ENCODE results near the gene SH3BP5. TPM values are rescaled to one million over a fixed set of nuclear protein-coding genes. Genes with fewer than 3 reads are reported as not detected.

SH3BP5 gene
- total RNA-seq, 1 donor from 2014 or later: 9.3 TPM

- DNase-seq (ENCODE audit: low read depth): no peak
- H3K36me3 ChIP-seq (ENCODE audit: control insufficient read depth, insufficient read depth, low read length): no peaks in the 10 kb centered on the region
- H3K4me3 ChIP-seq (ENCODE audit: low read depth, low read length): no peak overlapping the region
- no peaks in the 10 kb centered on the region for H3K27me3 ChIP-seq (ENCODE audit: control insufficient read depth, insufficient read depth, low read length)
- no peak for TF ChIP-seq CTCF (IDR thresholded peaks at IDR 0.05; ENCODE audit: insufficient read depth, low read length, poor library complexity, severe bottlenecking)
Measured at GRCh38 chr3:15303728-15304127, 28.7 kb downstream of the SH3BP5 start.

- TF ChIP-seq CTCF (IDR thresholded peaks at IDR 0.05; ENCODE audit: insufficient read depth, low read length, poor library complexity, severe bottlenecking): no peak
- no peaks in the 10 kb centered on the region for H3K36me3 ChIP-seq (ENCODE audit: control insufficient read depth, insufficient read depth, low read length)
Measured at GRCh38 chr3:15303216-15303615, 29.2 kb downstream of the SH3BP5 start.

GRCh38 chr3:15301761-15302160 lies 30.6 kb downstream of the SH3BP5 start:
- H3K36me3 ChIP-seq (ENCODE audit: control insufficient read depth, insufficient read depth, low read length): no peaks in the 10 kb centered on the region
- no peak overlapping the region for H3K4me3 ChIP-seq (ENCODE audit: low read depth, low read length)
- TF ChIP-seq CTCF (IDR thresholded peaks at IDR 0.05; ENCODE audit: insufficient read depth, low read length, poor library complexity, severe bottlenecking): no peak
- no peak for DNase-seq (ENCODE audit: low read depth)
- H3K27me3 ChIP-seq (ENCODE audit: control insufficient read depth, insufficient read depth, low read length): no peaks in the 10 kb centered on the region

More at GRCh38 chr3:15303216-15303615, 29.2 kb downstream of the SH3BP5 start:
- Histone ChIP-seq H3K27me3 (ENCODE audit: control insufficient read depth, insufficient read depth, low read length) (no peaks in the 10 kb centered on the region), H3K4me3 (ENCODE audit: low read depth, low read length) (no peak overlapping the region)
- no peak for DNase-seq (ENCODE audit: low read depth)

GRCh38 chr3:15300323-15301078 lies 31.9 kb downstream of the SH3BP5 start:
- TF ChIP-seq CTCF (IDR thresholded peaks at IDR 0.05; ENCODE audit: insufficient read depth, low read length, poor library complexity, severe bottlenecking): no peak
- Histone ChIP-seq H3K4me3 (ENCODE audit: low read depth, low read length) (no peak overlapping the region), H3K27me3 (ENCODE audit: control insufficient read depth, insufficient read depth, low read length) (no peaks in the 10 kb centered on the region), H3K36me3 (ENCODE audit: control insufficient read depth, insufficient read depth, low read length) (no peaks in the 10 kb centered on the region)
- peak; percentile 81 for DNase-seq (ENCODE audit: low read depth)

- Histone ChIP-seq H3K27me3 (ENCODE audit: control insufficient read depth, insufficient read depth, low read length) (no peaks in the 10 kb centered on the region), H3K4me3 (ENCODE audit: low read depth, low read length) (no peak overlapping the region), H3K36me3 (ENCODE audit: control insufficient read depth, insufficient read depth, low read length) (no peaks in the 10 kb centered on the region)
- DNase-seq (ENCODE audit: low read depth): no peak
- TF ChIP-seq CTCF (IDR thresholded peaks at IDR 0.05; ENCODE audit: insufficient read depth, low read length, poor library complexity, severe bottlenecking): no peak
Measured at GRCh38 chr3:15299036-15299435, 33.4 kb downstream of the SH3BP5 start.

GRCh38 chr3:15298504-15298903 lies 33.9 kb downstream of the SH3BP5 start:
- no peak for DNase-seq (ENCODE audit: low read depth)
- Histone ChIP-seq H3K4me3 (ENCODE audit: low read depth, low read length) (no peak overlapping the region), H3K27me3 (ENCODE audit: control insufficient read depth, insufficient read depth, low read length) (no peaks in the 10 kb centered on the region), H3K36me3 (ENCODE audit: control insufficient read depth, insufficient read depth, low read length) (no peaks in the 10 kb centered on the region)
- TF ChIP-seq CTCF (IDR thresholded peaks at IDR 0.05; ENCODE audit: insufficient read depth, low read length, poor library complexity, severe bottlenecking): no peak
